Activated CD8-positive, alpha-beta T cell treated with anti-CD3 and anti-CD28 coated beads, Interleukin-2, amount 10 ng/mL, durations not matched to agents 7 days and 5 days (primary cell): ENCODE measurements around the gene GJA4. TPM values are rescaled to one million over a fixed set of nuclear protein-coding genes. Genes with fewer than 3 reads are reported as not detected.

Experiments used
- ATAC-seq: fragments of 150-1000 bp; cut with Tn5 transposase; one replicate; pipeline ENCODE4 v1.10.0; 2021; ENCODE audit warnings: moderate library complexity
- CTCF ChIA-PET: fragments of 350-600 bp; sonication (Branson Sonifier 250); formaldehyde crosslinking; loops from one replicate; lab custom pipeline; 2021; ENCODE audit warnings: antibody characterized with exemption; lab: Charles Lee
- POLR2A ChIA-PET: fragments of 350-600 bp; sonication (Branson Sonifier 250); formaldehyde crosslinking; loops from one replicate; lab custom pipeline; 2021; ENCODE audit warnings: antibody characterized with exemption; lab: Charles Lee
- DNase-seq: peaks from one replicate; pipeline ENCODE4 v3.0.0-alpha.2; 2020
- H3K27ac Mint-ChIP-seq: one replicate; pipeline ENCODE4 v1.8.0; 2021; ENCODE audit warnings: mild to moderate bottlenecking, mixed read lengths
- H3K27me3 Mint-ChIP-seq: one replicate; pipeline ENCODE4 v1.8.0; 2021; ENCODE audit warnings: low read depth, mixed read lengths
- H3K36me3 Mint-ChIP-seq: one replicate; pipeline ENCODE4 v1.8.0; 2021; ENCODE audit warnings: low read depth, mixed read lengths
- H3K4me1 Mint-ChIP-seq: one replicate; pipeline ENCODE4 v1.8.0; 2021; ENCODE audit warnings: low read depth, mixed read lengths
- H3K4me3 Mint-ChIP-seq: one replicate; pipeline ENCODE4 v1.8.0; 2021; ENCODE audit warnings: mild to moderate bottlenecking, mixed read lengths
- H3K9me3 Mint-ChIP-seq: one replicate; pipeline ENCODE4 v1.8.0; 2022; ENCODE audit warnings: mixed read lengths; ENCODE audit not compliant: insufficient read depth
- total RNA-seq, 2 experiments: library from RNA; stranded (reverse); gene quantifications; one replicate each; pipeline ENCODE4 v1.2.3, GENCODE V29; 2021

The GJA4 gene
- total RNA-seq, 2 experiments from 2014 or later, result not detected

GRCh38 chr1:34781844-34782391 lies 10.9 kb upstream of the GJA4 start:
- Mint-ChIP-seq H3K4me3 (no peak overlapping the region), H3K27ac (no peak overlapping the region), H3K36me3 (no peaks in the 10 kb centered on the region), H3K4me1 (peaks cover 2% of the 10 kb centered on the region), H3K27me3 (peaks cover 37% of the 10 kb centered on the region), H3K9me3 (no peaks in the 10 kb centered on the region)
- DNase-seq (no peak), ATAC-seq (no peak)
- ChIA-PET POLR2A (no interaction called here), CTCF (no interaction called here)

GRCh38 chr1:34784751-34785221 lies 8.0 kb upstream of the GJA4 start:
- Mint-ChIP-seq H3K27me3 (peaks cover 23% of the 10 kb centered on the region), H3K36me3 (no peaks in the 10 kb centered on the region), H3K4me1 (peaks cover 2% of the 10 kb centered on the region), H3K4me3 (no peak overlapping the region), H3K9me3 (no peaks in the 10 kb centered on the region), H3K27ac (no peak overlapping the region)
- ChIA-PET POLR2A (no interaction called here), CTCF (interaction anchor here (1.4 kb wide), 1 partner anchor 68 kb away, joined by 7 read pairs; no protein-coding TSS in a partner anchor)
- ATAC-seq (no peak), DNase-seq (no peak)

GRCh38 chr1:34785231-34785874 lies 7.4 kb upstream of the GJA4 start:
- H3K9me3 Mint-ChIP-seq, result no peaks in the 10 kb centered on the region
- ChIA-PET POLR2A (no interaction called here), CTCF (interaction anchor here (1.3 to 2.6 kb wide), 3 partner anchors 19 to 81 kb away, joined by 3 to 12 read pairs (median 7); no protein-coding TSS in a partner anchor)
- H3K4me3 Mint-ChIP-seq, result no peak overlapping the region
- no peaks in the 10 kb centered on the region for H3K36me3 Mint-ChIP-seq
- peaks cover 2% of the 10 kb centered on the region for H3K4me1 Mint-ChIP-seq
- ATAC-seq, result no peak
- H3K27me3 Mint-ChIP-seq, result peaks cover 17% of the 10 kb centered on the region
- H3K27ac Mint-ChIP-seq, result no peak overlapping the region
- DNase-seq, result no peak

DNA sequence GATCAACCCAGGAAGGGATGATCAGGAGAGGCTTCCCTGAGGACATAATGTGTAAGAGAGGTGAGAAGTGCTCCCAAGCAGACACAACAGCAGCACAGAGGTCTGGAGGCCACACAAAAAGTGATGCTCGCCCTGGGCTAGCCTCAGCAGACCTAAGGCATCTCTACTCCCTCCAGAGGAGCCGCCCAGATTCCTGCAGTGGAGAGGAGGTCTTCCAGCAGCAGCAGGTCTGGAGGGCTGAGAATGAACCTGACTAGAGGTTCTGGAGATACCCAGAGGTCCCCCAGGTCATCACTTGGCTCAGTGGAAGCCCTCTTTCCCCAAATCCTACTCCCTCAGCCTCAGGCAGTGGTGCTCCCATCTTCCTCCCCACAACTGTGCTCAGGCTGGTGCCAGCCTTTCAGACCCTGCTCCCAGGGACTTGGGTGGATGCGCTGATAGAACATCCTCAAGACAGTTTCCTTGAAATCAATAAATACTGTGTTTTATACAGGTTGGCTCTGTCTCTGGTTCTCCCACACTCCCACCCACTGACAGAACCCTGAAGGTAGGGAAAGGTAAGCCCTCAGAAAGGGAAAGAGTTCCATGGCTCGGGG lies 6.8 kb upstream of the GJA4 start:
- no peaks in the 10 kb centered on the region for H3K36me3 Mint-ChIP-seq
- no peaks in the 10 kb centered on the region for H3K9me3 Mint-ChIP-seq
- no peak overlapping the region for H3K4me3 Mint-ChIP-seq
- peak; percentile 5 for ATAC-seq
- H3K27me3 Mint-ChIP-seq, result peaks cover 17% of the 10 kb centered on the region
- ChIA-PET CTCF (interaction anchor here (0.8 to 3.0 kb wide), 7 partner anchors 14 to 81 kb away, joined by 3 to 23 read pairs (median 7); no protein-coding TSS in a partner anchor), POLR2A (no interaction called here)
- peaks cover 2% of the 10 kb centered on the region for H3K4me1 Mint-ChIP-seq
- no peak overlapping the region for H3K27ac Mint-ChIP-seq
- DNase-seq, result no peak

GRCh38 chr1:34786521-34787325 lies 6.1 kb upstream of the GJA4 start:
- peaks cover 21% of the 10 kb centered on the region for H3K27me3 Mint-ChIP-seq
- H3K4me1 Mint-ChIP-seq, result peaks cover 2% of the 10 kb centered on the region
- DNase-seq, result peak; percentile 78
- H3K27ac Mint-ChIP-seq, result no peak overlapping the region
- POLR2A ChIA-PET, result interaction anchor here (0.6 kb wide), 1 partner anchor 1288 kb away, joined by 3 read pairs; no protein-coding TSS in a partner anchor
- no peaks in the 10 kb centered on the region for H3K36me3 Mint-ChIP-seq
- peak; percentile 82 for ATAC-seq
- no peak overlapping the region for H3K4me3 Mint-ChIP-seq
- H3K9me3 Mint-ChIP-seq, result no peaks in the 10 kb centered on the region
- CTCF ChIA-PET, result interaction anchor here (0.8 to 3.0 kb wide), 6 partner anchors 14 to 80 kb away, joined by 3 to 23 read pairs (median 5); no protein-coding TSS in a partner anchor

- Mint-ChIP-seq H3K27ac (no peak overlapping the region), H3K9me3 (no peaks in the 10 kb centered on the region), H3K4me3 (no peak overlapping the region), H3K36me3 (no peaks in the 10 kb centered on the region), H3K4me1 (peaks cover 3% of the 10 kb centered on the region), H3K27me3 (peaks cover 20% of the 10 kb centered on the region)
- CTCF ChIA-PET, result interaction anchor here (1.0 to 3.0 kb wide), 3 partner anchors 51 to 79 kb away, joined by 3 to 23 read pairs (median 12); no protein-coding TSS in a partner anchor
- POLR2A ChIA-PET, result interaction anchor here (0.8 kb wide), 1 partner anchor 243 kb away, joined by 3 read pairs; no protein-coding TSS in a partner anchor
- no peak for DNase-seq
- no peak for ATAC-seq
Observed at GRCh38 chr1:34787461-34788420, 5.1 kb upstream of the GJA4 start.

GRCh38 chr1:34790985-34791384 lies 1.8 kb upstream of the GJA4 start:
- Mint-ChIP-seq H3K36me3 (no peaks in the 10 kb centered on the region), H3K27me3 (peaks cover 19% of the 10 kb centered on the region), H3K4me3 (no peak overlapping the region), H3K27ac (no peak overlapping the region), H3K4me1 (peaks cover 3% of the 10 kb centered on the region), H3K9me3 (no peaks in the 10 kb centered on the region)
- CTCF ChIA-PET, result interaction anchor here (1.0 kb wide), 1 partner anchor 62 kb away, joined by 10 read pairs; no protein-coding TSS in a partner anchor
- ATAC-seq (no peak), DNase-seq (no peak)
- POLR2A ChIA-PET, result no interaction called here

GRCh38 chr1:34792424-34792823 lies 375 bp upstream of the GJA4 start:
- Mint-ChIP-seq H3K27me3 (peaks cover 19% of the 10 kb centered on the region), H3K4me3 (peak overlapping the region; percentile 19), H3K36me3 (no peaks in the 10 kb centered on the region), H3K9me3 (no peaks in the 10 kb centered on the region), H3K4me1 (peaks cover 3% of the 10 kb centered on the region), H3K27ac (no peak overlapping the region)
- no peak for DNase-seq
- ChIA-PET CTCF (no interaction called here), POLR2A (no interaction called here)
- no peak for ATAC-seq

GRCh38 chr1:34794001-34794789 lies 1.4 kb downstream of the GJA4 start:
- Mint-ChIP-seq H3K27me3 (peaks cover 19% of the 10 kb centered on the region), H3K9me3 (no peaks in the 10 kb centered on the region), H3K4me3 (no peak overlapping the region), H3K27ac (no peak overlapping the region), H3K4me1 (peaks cover 3% of the 10 kb centered on the region), H3K36me3 (no peaks in the 10 kb centered on the region)
- DNase-seq (no peak), ATAC-seq (no peak)
- CTCF ChIA-PET, result interaction anchor here (1.2 kb wide), 1 partner anchor 58 kb away, joined by 3 read pairs; no protein-coding TSS in a partner anchor
- POLR2A ChIA-PET, result no interaction called here

- POLR2A ChIA-PET, result no interaction called here
- ATAC-seq, result no peak
- no peak overlapping the region for H3K4me3 Mint-ChIP-seq
- CTCF ChIA-PET, result no interaction called here
- H3K9me3 Mint-ChIP-seq, result no peaks in the 10 kb centered on the region
- H3K27ac Mint-ChIP-seq, result no peak overlapping the region
- H3K27me3 Mint-ChIP-seq, result peaks cover 19% of the 10 kb centered on the region
- H3K36me3 Mint-ChIP-seq, result no peaks in the 10 kb centered on the region
- DNase-seq, result no peak
- H3K4me1 Mint-ChIP-seq, result peaks cover 3% of the 10 kb centered on the region
Observed at GRCh38 chr1:34794790-34795180, 2.0 kb downstream of the GJA4 start.
